Right ventricle myocardium inferior (tissue), 1 donor: ENCODE results near the gene PRKCB. TPM values are rescaled to one million over a fixed set of nuclear protein-coding genes. Genes with fewer than 3 reads are reported as not detected.

Experiments used
- ATAC-seq: fragments of 200-7000 bp; cut with Tn5 transposase; one replicate; pipeline ENCODE4 v1.9.1; 2020; ENCODE audit warnings: mild to moderate bottlenecking, moderate library complexity
- DNase-seq: peaks from one replicate; pipeline ENCODE4 v3.0.0; 2021; ENCODE audit errors: missing footprints
- intact Hi-C: fragments of 100-400 bp; cut with DNase I; formaldehyde crosslinking; loops from one replicate; pipeline ENCODE4 v1.11.0; 2022
- total RNA-seq: library from RNA; stranded (reverse); fragmentation: NEBNext Ultra II Directional; extraction: Animal tissue kit (Norgen Biotek cat#: 25700); gene quantifications from one replicate; pipeline ENCODE4 v1.2.1, GENCODE V29; 2021
- donor health status: DM: no; HTN: yes; CAD: no; lungs with severe emphysema.

PRKCB gene
- total RNA-seq, 1 donor from 2014 or later = 2.2 TPM

GRCh38 chr16:24045641-24046040, 209.9 kb downstream of the PRKCB start:
- intact Hi-C loops = no loop called here
- ATAC-seq (no peak), DNase-seq (no peak)

- ATAC-seq (no peak), DNase-seq (no peak)
These were observed 210.7 kb downstream of the PRKCB start for GRCh38 chr16:24046442-24046841.

DNA sequence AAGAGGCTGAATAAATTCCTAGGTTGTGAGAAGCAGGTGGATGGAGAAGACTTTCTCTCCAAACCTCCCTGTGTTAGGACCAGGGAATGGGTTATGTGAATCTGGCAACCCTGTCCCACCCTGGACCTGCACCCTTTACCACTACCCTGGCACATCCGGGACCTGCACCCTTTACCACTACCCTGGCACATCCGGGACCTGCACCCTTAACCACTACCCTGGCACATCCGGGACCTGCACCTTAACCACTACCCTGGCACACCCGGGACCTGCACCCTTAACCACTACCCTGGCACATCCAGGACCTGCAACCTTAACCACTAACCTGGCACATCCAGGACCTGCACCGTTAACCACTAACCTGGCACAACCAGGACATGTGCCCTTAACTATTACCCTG, 213.3 kb downstream of the PRKCB start:
- intact Hi-C loops = no loop called here
- DNase-seq (no peak), ATAC-seq (no peak)

More at GRCh38 chr16:24046442-24046841, 210.7 kb downstream of the PRKCB start:
- intact Hi-C loops = no loop called here

DNA sequence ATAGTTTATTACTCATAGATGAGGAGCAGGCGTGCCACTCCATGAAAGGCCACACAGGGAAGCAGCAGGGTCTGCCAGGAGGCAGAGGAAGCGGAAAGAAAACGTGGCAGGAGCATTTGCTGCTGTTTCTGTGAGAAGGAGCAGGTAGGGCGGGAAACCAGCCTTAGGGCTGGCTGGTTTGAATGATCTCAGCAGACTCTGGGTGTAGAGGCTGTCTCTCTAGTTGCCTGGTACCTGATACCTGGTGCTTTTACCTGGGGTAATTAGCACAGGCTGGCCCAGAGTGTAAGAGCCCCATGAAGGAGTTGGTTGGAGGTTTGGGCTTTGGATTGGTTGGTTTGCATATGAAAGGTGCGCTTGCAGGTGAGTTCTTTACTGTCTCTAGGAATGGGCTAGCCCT, 215.3 kb downstream of the PRKCB start:
- ATAC-seq = no peak
- intact Hi-C loops = no loop called here
- no peak for DNase-seq

GRCh38 chr16:24052329-24053098, 216.7 kb downstream of the PRKCB start:
- intact Hi-C loops = no loop called here
- no peak for ATAC-seq
- no peak for DNase-seq

GRCh38 chr16:24053099-24053946, 217.5 kb downstream of the PRKCB start:
- ATAC-seq (no peak), DNase-seq (no peak)
- intact Hi-C loops = no loop called here

GRCh38 chr16:24054741-24055491, 219.1 kb downstream of the PRKCB start:
- ATAC-seq (no peak), DNase-seq (no peak)
- intact Hi-C loops = no loop called here

DNA sequence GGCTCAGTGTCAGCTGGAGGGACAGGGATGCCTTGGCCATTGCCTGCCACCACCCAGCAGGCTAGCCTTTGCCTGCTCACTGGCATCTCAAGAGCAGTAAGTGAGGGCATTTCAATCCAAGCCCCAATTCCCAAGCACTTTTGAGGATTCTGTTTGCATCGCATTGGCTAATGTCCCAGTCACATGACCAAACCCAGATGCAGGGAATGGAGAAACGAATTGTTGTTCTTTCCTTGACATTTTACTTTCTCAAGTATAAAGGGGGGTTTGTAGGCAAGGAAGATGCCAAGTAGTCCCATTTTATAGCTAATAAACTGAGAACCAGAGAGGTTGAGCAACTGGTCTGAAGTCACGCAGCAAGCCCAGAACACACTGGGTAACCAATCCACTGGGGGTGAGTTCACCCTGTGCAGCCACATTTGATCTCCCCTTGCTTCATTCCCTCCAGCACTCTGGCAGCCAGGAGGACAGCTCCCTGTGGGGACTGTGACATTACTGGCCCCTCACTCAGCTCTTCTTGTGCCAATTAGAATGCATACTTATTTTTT, 226.6 kb downstream of the PRKCB start:
- intact Hi-C loops = no loop called here
- ATAC-seq (no peak), DNase-seq (no peak)

DNA sequence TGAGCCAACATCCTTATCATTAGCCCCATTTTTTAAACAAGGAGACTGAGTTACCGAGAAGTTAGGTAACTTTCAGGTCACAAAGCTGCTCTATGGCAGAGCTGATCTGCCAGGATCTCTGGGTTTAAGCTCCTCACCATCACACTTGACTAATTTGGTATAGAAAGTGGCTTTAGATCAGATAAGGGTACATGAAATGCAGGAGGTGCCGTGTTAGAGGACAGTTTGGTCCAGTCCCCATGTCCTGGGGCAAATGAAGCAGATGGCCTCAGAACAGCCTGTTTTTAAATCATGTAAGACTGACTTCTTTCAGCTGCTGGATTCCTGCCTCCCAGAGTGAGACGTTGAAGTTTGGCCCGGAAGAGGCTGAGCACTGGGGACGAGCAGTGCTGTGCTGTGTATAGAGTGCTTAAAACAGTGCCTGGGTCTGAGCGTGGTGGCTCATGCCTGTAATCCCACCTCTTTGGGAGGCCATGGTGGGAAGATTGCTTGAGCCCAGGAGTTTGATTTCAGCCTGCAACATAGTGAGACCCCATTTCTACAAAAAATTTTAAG, 233.3 kb downstream of the PRKCB start:
- DNase-seq (no peak), ATAC-seq (no peak)
- intact Hi-C loops = no loop called here

DNA sequence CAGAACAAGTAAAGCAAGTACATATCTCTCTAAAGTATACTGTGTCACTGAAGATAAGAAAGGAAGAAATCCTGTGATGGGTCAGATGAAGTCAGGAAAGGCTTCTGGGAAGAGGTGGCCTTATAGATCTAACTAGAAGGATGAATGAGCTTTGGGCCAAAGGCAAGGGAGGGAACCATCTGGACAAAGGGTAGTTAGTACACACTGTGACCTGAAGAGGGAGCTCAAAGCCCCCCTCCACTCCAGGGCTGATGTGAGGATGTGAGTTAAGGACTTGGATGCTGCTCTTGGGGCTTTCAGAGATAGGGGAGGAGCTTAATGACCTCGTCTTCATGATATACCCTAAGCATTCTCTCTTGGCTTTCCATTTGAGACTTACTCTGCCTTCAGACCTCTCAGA, 235.1 kb downstream of the PRKCB start:
- intact Hi-C loops = loop anchor here (2.0 kb wide), 1 partner anchor 182 kb away; no protein-coding TSS in a partner anchor
- ATAC-seq (peak; percentile 59), DNase-seq (no peak)

GRCh38 chr16:24071666-24072360, 236.0 kb downstream of the PRKCB start:
- no peak for ATAC-seq
- intact Hi-C loops = loop anchor here (2.0 kb wide), 1 partner anchor 181 kb away; no protein-coding TSS in a partner anchor
- DNase-seq = no peak

- intact Hi-C loops = no loop called here
- DNase-seq = no peak
- ATAC-seq = no peak
These were observed 237.5 kb downstream of the PRKCB start for GRCh38 chr16:24073321-24073720.

DNA sequence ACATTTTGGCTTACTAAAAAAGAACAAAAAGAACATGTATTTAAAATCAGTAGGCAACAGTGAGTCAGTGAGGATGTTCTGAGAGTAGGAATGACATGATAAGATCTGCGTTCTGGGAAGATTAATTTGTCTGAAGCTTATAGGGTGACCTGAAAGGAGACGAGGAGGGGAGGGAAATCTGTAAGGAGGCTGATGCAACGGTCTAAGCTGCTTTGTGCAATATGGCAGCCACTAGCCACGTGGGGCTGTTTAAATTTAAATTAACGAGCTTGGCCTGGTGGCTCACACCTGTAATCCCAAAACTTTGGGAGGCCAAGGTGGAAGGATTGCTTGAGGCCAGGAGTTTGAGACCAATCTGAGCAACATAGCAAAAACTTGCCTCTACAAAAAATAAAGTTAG, 238.8 kb downstream of the PRKCB start:
- no peak for ATAC-seq
- no peak for DNase-seq
- intact Hi-C loops = no loop called here

GRCh38 chr16:24075302-24075701, 239.5 kb downstream of the PRKCB start:
- DNase-seq = no peak
- intact Hi-C loops = no loop called here
- ATAC-seq = no peak

DNA sequence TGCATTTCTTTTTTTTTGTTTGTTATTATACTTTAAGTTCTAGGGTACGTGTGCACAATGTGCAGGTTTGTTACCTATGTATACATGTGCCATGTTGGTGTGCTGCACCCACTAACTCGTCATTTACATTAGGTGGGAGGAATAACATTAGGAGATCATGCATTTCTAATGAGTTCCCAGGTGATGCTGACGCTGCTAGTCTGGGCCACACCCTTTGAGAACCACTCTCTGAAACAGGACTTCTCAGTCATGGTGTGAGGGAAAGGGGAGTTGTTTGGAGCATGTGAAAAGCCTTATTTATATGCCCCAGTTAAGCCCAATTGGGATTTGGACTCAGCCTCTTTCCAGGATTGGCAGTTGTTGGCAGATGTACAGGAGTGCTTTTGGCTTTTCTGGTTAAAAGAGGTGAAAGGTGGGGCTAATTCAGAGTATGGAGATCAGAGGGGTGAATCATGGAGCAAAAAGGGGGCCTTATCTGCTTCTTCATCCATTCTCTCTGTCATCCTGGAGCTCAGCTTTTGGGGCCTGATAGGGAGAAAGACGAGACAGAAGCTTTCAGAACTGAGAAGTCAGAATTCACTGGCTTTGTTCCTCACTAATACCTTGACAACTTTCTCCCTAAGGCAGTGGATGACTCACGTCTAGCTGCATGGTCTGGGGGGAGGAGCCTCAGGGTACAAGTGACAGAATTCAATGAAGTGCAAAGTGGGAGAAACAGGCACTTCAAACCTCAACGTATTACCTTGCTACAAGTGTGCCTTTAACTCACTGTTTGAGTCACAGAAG, 240.3 kb downstream of the PRKCB start:
- intact Hi-C loops = no loop called here
- ATAC-seq (no peak), DNase-seq (no peak)

DNA sequence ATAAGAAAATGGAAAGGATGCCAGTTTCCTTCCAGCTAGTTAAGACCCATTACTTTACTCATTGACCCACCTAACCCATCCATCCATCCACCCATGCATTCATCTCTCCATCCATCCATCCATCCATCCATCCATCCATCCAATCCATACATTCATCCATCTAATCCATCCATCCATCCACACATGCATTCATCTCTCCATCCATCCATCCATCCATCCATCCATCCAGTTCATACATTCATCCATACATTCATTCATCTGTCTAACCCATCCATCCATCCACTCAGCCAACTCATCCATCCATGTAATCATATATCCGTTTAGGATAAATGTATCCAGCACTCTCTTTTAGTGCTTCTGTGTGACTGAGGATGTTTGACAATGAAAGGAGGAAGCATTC, 241.5 kb downstream of the PRKCB start:
- DNase-seq (no peak), ATAC-seq (no peak)
- intact Hi-C loops = no loop called here

DNA sequence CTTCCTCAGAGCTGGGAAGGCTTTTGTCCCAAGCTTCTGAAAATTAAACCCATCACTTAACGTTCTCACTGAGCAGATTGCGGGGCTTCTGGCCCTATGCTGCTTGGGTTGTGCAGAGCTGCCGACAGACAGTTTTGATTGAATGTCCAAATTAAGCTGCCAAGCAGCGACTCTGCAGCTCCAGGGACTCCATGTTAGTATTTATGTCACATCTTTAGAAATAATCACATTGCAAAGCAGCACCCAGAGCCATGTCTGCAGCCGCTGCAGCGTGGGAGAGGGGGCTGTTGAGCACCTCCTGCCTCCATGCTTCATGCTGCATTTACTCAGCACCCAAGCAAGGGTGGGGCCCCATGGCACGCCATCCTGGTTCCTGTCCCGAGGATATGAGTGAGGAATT, 242.2 kb downstream of the PRKCB start:
- ATAC-seq (no peak), DNase-seq (no peak)
- intact Hi-C loops = no loop called here
